Iris pigment epithelial cell (primary cell): ENCODE measurements around the gene SHB.
A peak's percentile ranks its signal among the peaks of the same experiment; 100 is the strongest.

Experiments
- DNase-seq: peaks from one replicate; pipeline ENCODE4 v3.0.0-alpha.2; 2011; ENCODE audit warnings: low read depth

The SHB gene

DNA sequence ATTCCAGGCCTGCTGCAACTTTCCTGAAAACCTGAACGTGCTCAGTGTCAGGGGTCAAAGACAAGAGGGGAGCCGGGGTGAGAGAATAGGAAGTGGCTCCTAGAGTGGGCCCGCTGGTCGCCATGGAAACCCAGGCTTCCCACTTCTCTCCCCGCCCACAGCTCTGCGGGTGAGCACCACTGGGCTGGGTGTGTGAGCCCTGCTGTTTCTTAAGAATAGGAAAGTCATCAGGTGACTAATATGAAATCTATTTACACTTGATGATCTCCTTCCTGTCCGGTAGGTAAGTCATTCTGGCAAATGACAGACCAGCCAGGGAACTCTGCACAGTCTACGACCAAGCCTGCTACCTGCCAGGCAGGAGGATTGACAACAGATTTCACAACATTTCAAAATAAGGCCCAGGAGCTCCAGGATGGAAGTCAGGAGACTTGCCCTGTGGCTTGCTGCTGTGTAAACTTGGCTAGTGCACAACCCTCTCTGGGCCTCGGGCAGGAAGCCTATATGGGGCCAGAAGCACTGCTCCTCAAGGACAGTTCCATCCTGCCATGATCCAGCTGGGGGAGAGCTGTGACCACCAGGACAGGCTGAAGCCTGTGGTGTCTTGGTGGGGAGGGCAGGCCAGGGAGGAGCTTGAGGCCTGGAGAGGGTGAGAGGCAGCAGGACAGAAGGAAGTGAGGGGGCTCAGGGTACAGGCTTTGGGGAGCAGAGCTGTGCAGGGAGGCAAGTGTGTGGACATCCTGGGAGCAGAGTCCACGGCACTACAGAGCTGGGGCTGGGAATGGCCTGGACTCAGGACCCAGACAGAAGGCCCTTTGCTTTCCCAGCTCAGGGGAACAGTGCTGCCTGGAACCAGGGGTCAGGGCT lies 60.6 kb downstream of the SHB start:
- peak; percentile 92 for DNase-seq

DNA sequence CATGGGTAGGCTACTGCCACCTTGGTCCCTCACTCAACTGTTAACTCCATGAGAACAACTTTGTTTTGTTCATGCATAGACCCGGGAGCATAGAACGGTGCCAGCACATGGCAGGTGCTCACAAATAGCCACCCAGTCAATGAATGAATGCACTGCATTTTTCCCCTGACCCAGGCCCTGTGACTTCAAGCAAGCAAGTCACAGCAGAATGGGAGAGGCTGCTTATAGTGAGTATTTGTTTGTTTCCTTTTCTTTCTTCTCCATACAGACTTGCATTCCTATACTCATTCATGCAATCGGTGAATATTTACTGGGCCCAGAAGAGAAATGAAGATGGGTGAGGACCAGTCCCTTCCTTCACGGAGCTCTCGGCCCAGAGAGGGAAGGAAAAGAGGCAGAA lies 62.0 kb downstream of the SHB start:
- no peak for DNase-seq

DNA sequence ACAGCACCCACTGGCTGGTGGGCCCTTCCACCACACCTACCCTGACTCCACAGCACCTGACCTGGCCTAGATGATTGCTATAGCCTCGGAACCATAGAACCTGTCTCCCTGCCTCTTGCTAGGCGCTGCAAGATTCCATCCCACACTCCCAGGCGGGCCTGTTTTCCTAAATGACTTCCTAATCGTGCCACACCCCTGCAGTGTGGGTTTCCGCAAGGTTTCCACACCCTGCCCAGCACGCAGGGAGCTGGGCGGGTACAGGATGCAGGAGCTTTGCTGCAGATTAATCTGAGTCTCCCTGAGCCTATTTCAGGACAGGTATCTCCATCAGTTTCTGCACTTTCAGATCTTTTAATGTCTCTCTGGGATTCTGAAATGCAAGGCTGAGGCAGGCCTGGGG lies 62.9 kb downstream of the SHB start:
- no peak for DNase-seq

DNA sequence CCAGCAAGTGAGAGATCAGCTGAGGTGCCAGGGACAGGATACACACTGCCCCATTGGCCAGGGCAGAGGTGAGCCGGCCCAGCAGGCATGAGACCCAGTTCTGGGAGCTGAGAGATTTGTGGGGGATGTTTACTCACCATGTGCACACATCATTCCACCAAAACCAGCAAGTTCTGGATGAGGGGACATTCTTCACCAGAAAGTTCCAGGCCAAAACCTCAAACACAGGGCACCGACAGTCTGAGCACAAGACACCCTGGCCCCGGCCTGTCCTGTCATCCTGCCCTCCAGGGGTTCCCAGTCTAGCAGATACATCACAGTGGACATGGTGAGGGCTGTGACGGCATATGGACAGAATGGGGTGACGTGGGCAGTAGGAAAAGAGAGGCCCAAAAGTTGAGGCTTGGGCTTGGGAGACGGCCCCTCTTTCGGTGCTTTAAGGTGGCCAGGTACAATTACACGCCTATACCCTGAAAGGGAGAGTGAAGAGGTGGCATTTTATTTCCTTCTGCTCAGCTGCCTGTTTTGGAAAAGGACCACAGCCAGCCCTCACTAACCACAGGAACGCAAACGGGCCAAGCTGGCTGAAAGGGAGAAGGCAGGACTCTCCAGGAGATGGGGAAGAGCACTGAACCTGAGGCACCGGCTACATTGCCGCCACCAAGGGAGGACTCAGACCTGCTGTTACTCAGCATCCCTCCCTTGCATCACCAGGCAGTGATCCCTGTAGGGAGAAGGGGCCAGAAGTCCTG lies 64.0 kb downstream of the SHB start:
- no peak for DNase-seq

GRCh38 chr9:38003946-38004808 lies 64.8 kb downstream of the SHB start:
- no peak for DNase-seq

- DNase-seq, result no peak
Measured at GRCh38 chr9:38003230-38003629, 65.8 kb downstream of the SHB start.

DNA sequence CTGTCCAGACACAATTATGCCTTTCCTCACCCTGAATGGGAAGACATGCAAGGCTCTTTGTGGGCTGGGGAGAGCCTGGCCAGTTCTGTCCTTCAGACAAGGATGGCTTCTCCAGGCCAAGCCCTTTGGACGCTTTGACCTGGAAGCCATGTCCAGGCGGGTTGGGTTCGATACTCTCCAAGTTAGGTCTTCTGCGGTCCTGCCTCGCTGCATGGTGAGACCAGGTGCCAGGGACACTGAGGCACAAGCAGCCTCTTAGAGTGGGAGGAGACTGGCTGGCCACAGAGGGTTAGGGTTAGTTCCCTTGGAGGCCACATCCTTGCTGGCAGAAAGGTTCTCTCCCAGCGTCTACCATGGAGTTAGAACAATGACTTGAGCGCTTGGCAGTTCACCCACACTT lies 67.6 kb downstream of the SHB start:
- DNase-seq, result no peak

GRCh38 chr9:38000735-38001134 lies 68.3 kb downstream of the SHB start:
- DNase-seq, result no peak

DNA sequence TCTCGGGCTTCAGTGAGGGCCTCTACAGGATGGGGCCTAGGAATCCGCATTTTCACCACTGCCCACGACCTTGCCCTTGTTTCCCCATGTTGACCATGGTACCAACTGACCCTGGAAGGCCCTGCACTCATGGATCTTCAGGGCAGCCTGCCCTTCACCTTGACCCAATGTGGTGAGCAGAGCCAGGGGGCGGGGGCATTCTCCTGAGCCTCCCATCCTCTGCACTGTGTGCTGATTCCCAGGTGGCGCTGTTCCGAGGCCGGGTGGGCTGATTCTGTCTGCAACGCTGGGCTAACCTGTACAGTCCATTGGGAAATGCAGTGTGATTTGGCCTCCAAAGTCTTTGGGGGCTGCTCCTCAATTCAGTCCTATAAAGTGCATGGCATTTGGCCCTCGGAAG lies 68.7 kb downstream of the SHB start:
- DNase-seq, result no peak

DNA sequence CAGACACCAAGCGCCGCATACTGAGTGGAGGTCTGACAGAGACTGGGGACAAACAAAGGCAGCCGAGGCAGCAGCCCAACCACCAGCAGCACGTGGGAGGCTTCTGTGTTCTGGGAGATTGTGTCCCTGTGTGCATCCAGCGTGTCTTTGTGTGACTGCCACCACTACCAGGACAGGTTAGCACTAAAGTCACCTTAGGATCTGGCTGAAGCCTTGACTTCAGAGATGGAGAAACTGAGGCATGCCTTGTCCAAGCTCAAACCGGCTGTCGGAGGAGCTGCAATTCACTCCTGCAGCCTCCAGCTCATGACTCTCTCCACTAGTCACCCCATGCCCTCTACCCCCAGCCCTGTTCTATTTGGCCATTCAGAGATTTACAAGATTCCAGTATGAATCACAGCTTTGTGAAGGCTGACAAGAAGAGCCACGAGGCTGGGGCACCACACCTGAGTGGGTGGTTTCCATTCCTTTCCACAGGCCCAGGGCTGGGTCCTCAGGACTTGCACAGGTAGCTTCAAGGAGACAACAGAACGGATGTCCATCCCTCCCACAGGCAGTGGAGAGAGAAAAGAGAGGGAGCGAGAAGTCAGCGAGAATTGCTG lies 69.3 kb downstream of the SHB start:
- DNase-seq, result peak; percentile 72

GRCh38 chr9:37998881-37999587 lies 70.0 kb downstream of the SHB start:
- peak; percentile 50 for DNase-seq

GRCh38 chr9:37997636-37998374 lies 71.2 kb downstream of the SHB start:
- no peak for DNase-seq

GRCh38 chr9:37996819-37997217 lies 72.2 kb downstream of the SHB start:
- DNase-seq, result no peak

DNA sequence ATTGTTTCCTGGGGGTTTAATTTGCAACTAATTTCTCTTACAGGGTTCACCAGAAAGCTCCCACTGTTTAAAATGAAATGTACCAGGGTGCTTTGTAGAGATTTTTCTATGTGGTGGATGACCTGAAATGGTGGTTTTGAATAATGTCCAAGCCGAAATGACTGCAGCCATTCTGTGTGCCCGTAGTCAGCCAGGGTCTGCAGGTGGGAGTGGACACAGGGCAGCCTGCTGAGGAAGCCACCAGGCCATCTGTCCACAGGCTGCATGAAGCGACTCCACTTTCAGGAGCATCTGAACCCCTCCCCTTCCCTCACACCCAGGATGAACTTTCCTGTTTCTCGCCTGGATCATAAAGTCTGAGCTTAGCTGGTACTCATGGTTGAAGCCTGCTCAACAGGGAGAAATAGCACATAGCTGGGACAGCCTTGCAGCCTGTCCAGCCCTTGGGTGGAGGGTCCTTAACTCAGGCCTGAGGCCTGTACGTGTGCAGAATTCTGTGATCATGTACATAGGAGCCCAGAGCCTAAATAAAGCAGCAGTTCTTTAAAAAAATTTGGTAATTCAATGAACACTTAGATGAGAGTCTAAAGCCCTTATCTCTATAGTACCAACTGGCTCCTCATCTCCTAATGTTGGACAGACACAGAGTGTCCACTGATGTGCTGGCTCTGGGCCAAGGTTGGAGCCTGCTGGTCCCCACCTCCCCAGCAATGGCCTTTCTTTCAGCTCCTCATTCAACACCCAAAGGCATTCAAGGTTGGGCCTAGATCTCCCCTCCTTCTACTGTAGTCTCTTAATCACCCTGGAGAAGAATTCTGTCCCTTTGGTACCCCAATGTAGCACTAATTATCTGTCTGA lies 72.8 kb downstream of the SHB start:
- no peak for DNase-seq

DNA sequence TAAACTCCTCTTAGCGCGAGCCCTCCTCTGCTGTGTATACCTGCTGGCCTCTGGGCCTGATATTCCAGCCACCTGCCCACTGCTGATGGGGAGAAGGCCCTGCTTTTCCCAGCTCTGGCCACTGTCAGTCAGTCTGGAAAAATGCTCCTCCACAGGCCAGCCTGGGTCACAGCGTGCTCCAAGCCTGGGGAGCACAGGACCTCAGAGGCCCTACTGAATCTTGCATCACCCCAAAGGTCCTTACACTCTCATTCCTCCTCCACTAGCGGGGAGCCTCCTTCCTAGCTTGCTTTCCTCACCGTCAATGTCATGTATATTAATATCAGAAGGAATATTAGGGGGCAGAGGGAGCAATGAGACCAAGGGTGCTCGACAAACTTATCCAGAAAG lies 73.7 kb downstream of the SHB start:
- no peak for DNase-seq

GRCh38 chr9:37994639-37995347 lies 74.2 kb downstream of the SHB start:
- peak; percentile 83 for DNase-seq

DNA sequence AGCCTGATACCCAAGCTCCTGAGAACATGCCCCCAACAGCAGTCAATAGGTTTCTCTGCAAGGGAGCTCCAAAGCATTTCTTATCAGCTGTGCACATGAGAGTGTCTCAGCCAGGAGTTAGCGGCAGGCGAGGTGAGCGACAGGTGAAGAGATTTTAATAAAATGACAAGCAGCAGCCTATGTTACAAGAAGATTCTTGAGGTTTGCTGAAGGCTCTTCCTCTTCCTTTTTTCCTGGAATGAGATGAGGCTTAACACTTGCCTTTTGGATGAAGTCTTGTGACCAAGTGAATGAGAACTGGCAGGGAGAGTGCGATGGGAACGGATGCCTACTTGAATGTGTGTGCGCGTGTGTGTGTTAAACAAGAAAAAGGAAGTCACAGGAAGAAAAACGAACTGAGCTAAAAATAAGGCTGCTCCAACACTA lies 76.1 kb downstream of the SHB start:
- no peak for DNase-seq

DNA sequence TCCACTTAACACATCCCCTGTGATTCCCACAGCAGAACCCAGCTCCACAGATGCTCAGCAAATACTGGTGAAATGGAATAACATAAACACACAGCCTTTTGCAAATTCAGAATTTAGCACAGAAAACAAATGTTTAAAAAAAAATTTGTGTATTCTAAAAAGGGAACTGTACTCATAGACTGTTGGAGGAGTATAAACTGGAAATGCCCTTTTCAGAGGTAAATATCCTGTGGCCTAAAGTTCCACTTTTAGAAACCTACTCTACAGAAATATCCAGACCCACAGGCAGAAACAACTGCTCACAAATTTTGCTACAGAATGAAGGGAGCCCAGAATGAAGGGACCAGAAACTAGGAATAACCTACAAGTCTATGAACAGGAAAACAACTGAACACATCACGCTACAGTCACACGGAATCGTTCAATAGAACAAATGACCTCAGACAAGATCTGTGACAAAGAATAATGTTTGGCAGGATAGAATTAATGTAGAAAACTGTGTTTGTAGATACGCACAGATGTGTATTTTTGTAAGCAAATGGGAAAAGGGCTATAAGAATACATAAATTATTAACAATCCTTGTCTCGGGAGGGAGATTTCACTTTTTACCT lies 78.5 kb downstream of the SHB start:
- no peak for DNase-seq

- DNase-seq, result no peak
Measured at GRCh38 chr9:37989701-37990100, 79.3 kb downstream of the SHB start.
